CD8-positive, alpha-beta memory T cell (primary cell): ENCODE measurements around the gene STK33. TPM values are rescaled to one million over a fixed set of nuclear protein-coding genes. Genes with fewer than 3 reads are reported as not detected.
A peak's percentile ranks its signal among the peaks of the same experiment; 100 is the strongest.

Experiments used
- CTCF ChIA-PET: fragments of 350-600 bp; sonication (Branson Sonifier 250); formaldehyde crosslinking; loops from one replicate; lab custom pipeline; 2021; ENCODE audit warnings: antibody characterized with exemption; lab: Charles Lee
- POLR2A ChIA-PET: fragments of 350-600 bp; sonication (Branson Sonifier 250); formaldehyde crosslinking; loops from one replicate; lab custom pipeline; 2021; ENCODE audit warnings: antibody characterized with exemption; lab: Charles Lee
- DNase-seq, 5 donors: peaks; one replicate each; pipeline versions ENCODE4 v3.0.0 to v3.0.0-alpha.2; 2020 to 2022; ENCODE audit warnings: mixed read lengths in 1 of 5
- H3K27ac ChIP-seq: one replicate; pipeline ENCODE4 v1.7.0; 2013; ENCODE audit warnings: low read depth, mild to moderate bottlenecking, low read length, moderate library complexity
- H3K27me3 ChIP-seq: 2 replicates; pipeline ENCODE4 v1.7.0; 2013; ENCODE audit warnings: low read length, mild to moderate bottlenecking; ENCODE audit not compliant: insufficient read depth, poor library complexity, severe bottlenecking
- H3K36me3 ChIP-seq: 2 replicates; pipeline ENCODE4 v1.7.0; 2013; ENCODE audit warnings: mild to moderate bottlenecking, low read length, moderate library complexity; ENCODE audit not compliant: insufficient read depth
- H3K4me1 ChIP-seq: 2 replicates; pipeline ENCODE4 v1.7.0; 2013; ENCODE audit warnings: mild to moderate bottlenecking, low read length, moderate library complexity; ENCODE audit not compliant: insufficient read depth
- H3K4me3 ChIP-seq: 2 replicates; pipeline ENCODE4 v1.7.0; 2013; ENCODE audit warnings: mild to moderate bottlenecking, low read length
- H3K9me3 ChIP-seq: 2 replicates; pipeline ENCODE4 v1.7.0; 2013; ENCODE audit warnings: mild to moderate bottlenecking, low read length
- H3K27ac Mint-ChIP-seq, 8 donors: one replicate each; pipeline ENCODE4 v1.8.0; 2020 to 2021; ENCODE audit warnings: mixed read lengths in 8 of 8, mild to moderate bottlenecking in 6 of 8, inconsistent platforms in 3 of 8, moderate library complexity in 3 of 8
- H3K27me3 Mint-ChIP-seq, 2 donors: one replicate each; pipeline ENCODE4 v1.8.0; 2020 to 2021; ENCODE audit warnings: mixed read lengths in 2 of 2, mild to moderate bottlenecking in 1 of 2, moderate library complexity in 1 of 2
- H3K36me3 Mint-ChIP-seq, 3 donors: one replicate each; pipeline ENCODE4 v1.8.0; 2020 to 2021; ENCODE audit warnings: mixed read lengths in 3 of 3, inconsistent platforms in 1 of 3, mild to moderate bottlenecking in 1 of 3
- H3K4me1 Mint-ChIP-seq, 3 donors: one replicate each; pipeline ENCODE4 v1.8.0; 2020 to 2021; ENCODE audit warnings: mixed read lengths in 3 of 3, inconsistent platforms in 1 of 3, mild to moderate bottlenecking in 1 of 3
- H3K4me3 Mint-ChIP-seq, 7 donors: one replicate each; pipeline ENCODE4 v1.8.0; 2020 to 2021; ENCODE audit warnings: mixed read lengths in 7 of 7, mild to moderate bottlenecking in 6 of 7, moderate library complexity in 4 of 7, inconsistent platforms in 2 of 7
- H3K9me3 Mint-ChIP-seq, 5 donors: one replicate each; pipeline ENCODE4 v1.8.0; 2020 to 2022; ENCODE audit warnings: mixed read lengths in 5 of 5, mild to moderate bottlenecking in 3 of 5, moderate library complexity in 2 of 5, inconsistent platforms in 1 of 5
- polyA plus RNA-seq: library from polyadenylated mRNA; unstranded; fragments of 300-500 nt; fragmentation: Illumina TruSeq; gene quantifications from one replicate; pipeline ENCODE4 v1.2.3, GENCODE V29; 2021
- total RNA-seq, 2 experiments: library from RNA; stranded (reverse); gene quantifications; one replicate each; pipeline ENCODE4 v1.2.3, GENCODE V29; 2021

STK33 gene
- 1 to 10 TPM; 2.5 to 3.4 TPM for total RNA-seq
- polyA plus RNA-seq = 1.5 TPM

GRCh38 chr11:8593935-8594909 is at the start of gene STK33:
Gene STK33, minus strand, starts transcription at chr11:8594228. Its CDS starts 119,323 bp downstream, at chr11:8474905.
- H3K36me3 Mint-ChIP-seq = peaks cover 0 to 1% (median 0%) of the 10 kb centered on the region in 3 donors
- peak within 1 kb of the TSS; percentile 11 for H3K4me3 ChIP-seq
- peaks cover 9% of the 10 kb centered on the region for H3K4me1 ChIP-seq
- H3K27ac ChIP-seq = no peak within 1 kb of the TSS
- peak in 3 of 5 donors; percentile 3 to 7 (median 4) for DNase-seq
- POLR2A ChIA-PET = no interaction called here
- peaks cover 4 to 20% (median 19%) of the 10 kb centered on the region in 3 donors for H3K4me1 Mint-ChIP-seq
- no peaks in the 10 kb centered on the region for H3K36me3 ChIP-seq
- peak within 1 kb of the TSS; percentile 73 to 87 (median 83) for H3K4me3 Mint-ChIP-seq
- CTCF ChIA-PET = interaction anchor here (1.1 kb wide), 1 partner anchor 10 kb away, joined by 3 read pairs; no protein-coding TSS in a partner anchor
- H3K9me3 Mint-ChIP-seq = no peaks in the 10 kb centered on the region
- H3K27me3 ChIP-seq = peaks cover 3% of the 10 kb centered on the region
- H3K9me3 ChIP-seq = no peaks in the 10 kb centered on the region
- H3K27ac Mint-ChIP-seq = peak within 1 kb of the TSS in 3 of 8 donors; percentile 47 to 66 (median 65)
- peaks cover 20 to 66% of the 10 kb centered on the region in 2 donors for H3K27me3 Mint-ChIP-seq

DNA sequence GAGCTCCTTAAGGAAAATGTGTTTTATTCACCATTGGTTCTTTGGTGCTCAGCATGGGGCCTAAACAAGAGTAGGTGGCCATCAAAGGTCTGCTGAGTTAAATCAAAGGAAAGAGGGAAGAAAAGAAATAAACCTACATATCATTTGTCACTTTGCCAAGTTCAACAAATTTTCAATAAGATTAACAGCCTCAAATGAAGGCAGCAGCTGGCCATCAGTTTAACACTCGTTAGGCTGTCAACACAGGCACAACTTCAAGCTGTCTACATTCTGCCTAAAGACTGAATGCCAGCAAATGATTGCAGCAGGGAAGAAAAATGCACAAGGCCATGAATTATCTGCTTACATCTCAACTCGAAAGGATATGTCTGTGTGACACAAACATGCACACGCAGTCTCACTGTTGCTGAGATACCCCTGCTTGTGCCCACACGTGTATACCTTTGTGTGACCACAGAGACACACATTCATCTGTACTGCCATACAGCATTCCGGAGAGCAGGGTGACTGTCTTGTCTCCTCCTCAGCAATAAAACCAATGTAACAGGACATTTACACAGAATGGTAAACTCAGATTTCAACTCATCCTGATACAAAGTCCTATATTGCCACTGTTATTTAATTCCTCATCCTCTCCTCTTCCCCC is 48.3 kb upstream of the STK33 start:
- H3K4me1 Mint-ChIP-seq = no peaks in the 10 kb centered on the region
- no peak overlapping the region for H3K4me3 Mint-ChIP-seq
- no peaks in the 10 kb centered on the region for H3K27me3 Mint-ChIP-seq
- peaks cover 27 to 55% (median 40%) of the 10 kb centered on the region in 3 donors for H3K36me3 Mint-ChIP-seq
- no peaks in the 10 kb centered on the region for H3K4me1 ChIP-seq
- no peak overlapping the region for H3K27ac ChIP-seq
- H3K9me3 ChIP-seq = no peaks in the 10 kb centered on the region
- POLR2A ChIA-PET = no interaction called here
- peaks cover 10% of the 10 kb centered on the region for H3K36me3 ChIP-seq
- no peaks in the 10 kb centered on the region for H3K27me3 ChIP-seq
- H3K27ac Mint-ChIP-seq = no peak overlapping the region
- H3K9me3 Mint-ChIP-seq = no peaks in the 10 kb centered on the region
- no peak overlapping the region for H3K4me3 ChIP-seq
- CTCF ChIA-PET = no interaction called here
- DNase-seq = no peak

- POLR2A ChIA-PET = no interaction called here
These were observed 47.3 kb upstream of the STK33 start for GRCh38 chr11:8641332-8641731.

DNA sequence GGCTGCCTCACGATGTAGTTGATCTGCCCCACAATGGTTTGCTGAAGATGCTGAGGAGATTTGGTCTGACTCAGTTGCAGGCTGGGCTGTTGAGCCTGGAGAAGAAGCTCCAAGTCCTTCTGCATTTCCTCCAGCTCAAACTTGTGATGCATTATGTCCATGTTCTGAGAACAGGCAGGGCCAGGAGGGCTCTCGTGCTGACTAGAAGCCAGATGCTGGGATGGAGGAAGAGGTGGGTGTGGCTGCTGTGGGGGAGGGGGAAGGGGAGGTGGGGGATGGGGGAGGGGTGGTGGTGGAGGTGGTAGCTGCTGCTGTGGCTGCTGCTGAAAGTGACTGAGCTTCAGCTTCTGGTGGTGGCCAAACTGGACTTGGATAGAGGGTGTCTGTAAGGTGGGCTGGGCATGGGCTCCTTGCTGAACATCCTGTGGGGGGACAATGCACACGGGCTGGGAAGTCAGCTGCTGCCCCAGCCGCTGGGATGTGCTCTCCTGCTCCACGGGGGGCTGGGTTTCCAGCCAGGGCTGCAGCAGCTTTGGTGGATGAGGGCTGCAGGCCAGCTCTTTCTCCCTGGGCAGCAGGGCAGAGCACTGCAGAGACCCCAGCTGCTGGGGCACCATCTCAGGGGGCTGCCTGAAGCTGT is 46.4 kb upstream of the STK33 start:
- no peak overlapping the region for H3K27ac ChIP-seq
- H3K9me3 Mint-ChIP-seq = peaks cover 0 to 12% (median 9%) of the 10 kb centered on the region in 5 donors
- H3K4me1 ChIP-seq = no peaks in the 10 kb centered on the region
- no peak for DNase-seq
- no peaks in the 10 kb centered on the region for H3K4me1 Mint-ChIP-seq
- no peaks in the 10 kb centered on the region for H3K27me3 ChIP-seq
- ChIA-PET POLR2A (no interaction called here), CTCF (interaction anchor here (0.8 kb wide), 1 partner anchor 28 kb away, joined by 3 read pairs; no protein-coding TSS in a partner anchor)
- no peak overlapping the region for H3K4me3 Mint-ChIP-seq
- no peak overlapping the region for H3K4me3 ChIP-seq
- no peak overlapping the region for H3K27ac Mint-ChIP-seq
- peaks cover 35 to 72% (median 53%) of the 10 kb centered on the region in 3 donors for H3K36me3 Mint-ChIP-seq
- no peaks in the 10 kb centered on the region for H3K9me3 ChIP-seq
- peaks cover 9% of the 10 kb centered on the region for H3K36me3 ChIP-seq
- H3K27me3 Mint-ChIP-seq = no peaks in the 10 kb centered on the region

More at GRCh38 chr11:8641332-8641731, 47.3 kb upstream of the STK33 start:
- peaks cover 0 to 6% (median 5%) of the 10 kb centered on the region in 5 donors for H3K9me3 Mint-ChIP-seq
- DNase-seq = no peak
- no peaks in the 10 kb centered on the region for H3K4me1 Mint-ChIP-seq
- H3K36me3 ChIP-seq = peaks cover 10% of the 10 kb centered on the region
- H3K4me3 ChIP-seq = no peak overlapping the region
- peaks cover 30 to 62% (median 45%) of the 10 kb centered on the region in 3 donors for H3K36me3 Mint-ChIP-seq
- H3K9me3 ChIP-seq = no peaks in the 10 kb centered on the region
- H3K27ac ChIP-seq = no peak overlapping the region
- CTCF ChIA-PET = no interaction called here
- peak overlapping the region in 2 of 8 donors; percentile 18 to 86 for H3K27ac Mint-ChIP-seq
- H3K4me3 Mint-ChIP-seq = no peak overlapping the region
- H3K27me3 Mint-ChIP-seq = no peaks in the 10 kb centered on the region
- no peaks in the 10 kb centered on the region for H3K27me3 ChIP-seq
- no peaks in the 10 kb centered on the region for H3K4me1 ChIP-seq

- DNase-seq = no peak
- Mint-ChIP-seq H3K4me1 (no peaks in the 10 kb centered on the region), H3K4me3 (no peak overlapping the region), H3K27me3 (no peaks in the 10 kb centered on the region), H3K27ac (no peak overlapping the region), H3K9me3 (peaks cover 0 to 12% (median 9%) of the 10 kb centered on the region in 5 donors), H3K36me3 (peaks cover 35 to 79% (median 57%) of the 10 kb centered on the region in 3 donors)
- Histone ChIP-seq H3K27ac (no peak overlapping the region), H3K27me3 (no peaks in the 10 kb centered on the region), H3K9me3 (no peaks in the 10 kb centered on the region), H3K4me3 (no peak overlapping the region), H3K4me1 (no peaks in the 10 kb centered on the region), H3K36me3 (peaks cover 3% of the 10 kb centered on the region)
- POLR2A ChIA-PET = no interaction called here
- CTCF ChIA-PET = interaction anchor here (0.8 kb wide), 1 partner anchor 27 kb away, joined by 3 read pairs; no protein-coding TSS in a partner anchor
These were observed 45.6 kb upstream of the STK33 start for GRCh38 chr11:8639655-8640054.

- Mint-ChIP-seq H3K4me1 (no peaks in the 10 kb centered on the region), H3K27me3 (no peaks in the 10 kb centered on the region), H3K4me3 (no peak overlapping the region), H3K36me3 (peaks cover 36 to 92% (median 57%) of the 10 kb centered on the region in 3 donors), H3K9me3 (peaks cover 0 to 12% (median 9%) of the 10 kb centered on the region in 5 donors), H3K27ac (peak overlapping the region in 1 of 8 donors; percentile 66)
- Histone ChIP-seq H3K9me3 (no peaks in the 10 kb centered on the region), H3K4me3 (no peak overlapping the region), H3K4me1 (no peaks in the 10 kb centered on the region), H3K27ac (no peak overlapping the region), H3K36me3 (peaks cover 9% of the 10 kb centered on the region), H3K27me3 (no peaks in the 10 kb centered on the region)
- CTCF ChIA-PET = no interaction called here
- POLR2A ChIA-PET = no interaction called here
- no peak for DNase-seq
These were observed 44.3 kb upstream of the STK33 start for GRCh38 chr11:8638300-8638699.

DNA sequence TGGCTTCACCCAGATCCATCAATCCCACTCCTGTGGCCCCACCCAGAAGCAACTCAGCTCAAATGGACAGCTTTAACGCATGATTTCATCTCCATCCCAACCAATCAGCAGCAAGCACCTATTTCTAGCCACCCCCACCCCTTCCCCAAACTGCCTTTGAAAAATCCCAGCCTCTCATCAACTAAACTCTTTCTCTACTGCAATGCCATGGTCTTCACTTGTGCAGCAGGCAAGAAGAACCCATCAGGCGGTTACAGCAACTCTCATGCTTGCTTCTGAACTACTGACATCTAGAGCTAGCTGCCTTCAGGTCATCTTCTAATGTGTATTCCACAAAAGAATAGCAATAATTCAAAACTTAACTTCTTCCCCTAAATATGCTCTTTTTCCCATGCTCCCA is 42.1 kb upstream of the STK33 start:
- Histone ChIP-seq H3K27me3 (no peaks in the 10 kb centered on the region), H3K36me3 (peaks cover 9% of the 10 kb centered on the region), H3K9me3 (no peaks in the 10 kb centered on the region), H3K27ac (no peak overlapping the region), H3K4me3 (no peak overlapping the region), H3K4me1 (no peaks in the 10 kb centered on the region)
- Mint-ChIP-seq H3K27ac (peak overlapping the region in 1 of 8 donors; percentile 8), H3K4me3 (no peak overlapping the region), H3K36me3 (peaks cover 29 to 86% (median 47%) of the 10 kb centered on the region in 3 donors), H3K9me3 (peaks cover 0 to 12% (median 9%) of the 10 kb centered on the region in 5 donors), H3K27me3 (no peaks in the 10 kb centered on the region), H3K4me1 (no peaks in the 10 kb centered on the region)
- no peak for DNase-seq
- POLR2A ChIA-PET = no interaction called here
- CTCF ChIA-PET = no interaction called here
